Lung microvascular endothelial cell (primary cell): Measurements from ENCODE around the gene TTC16. TPM values are rescaled to one million over a fixed set of nuclear protein-coding genes. Genes with fewer than 3 reads are reported as not detected.
"Not testable (repeated sequence)": the region's sequence is repeated elsewhere in the genome, so short reads cannot be mapped to it uniquely, and the experiment has no call there.

Experiments used
- DNase-seq, 2 donors: peaks; one replicate each; pipeline versions ENCODE4 v3.0.0 to v3.0.0-alpha.2; 2010; ENCODE audit warnings: low read depth in 2 of 2
- total RNA-seq: library from RNA; depleted of rRNA; stranded (reverse); fragments of >200 nt; gene quantifications from 2 replicates; pipeline ENCODE4 v1.2.1, GENCODE V29; 2014

The TTC16 gene
- total RNA-seq, 1 donor from 2014 or later: not detected

DNA sequence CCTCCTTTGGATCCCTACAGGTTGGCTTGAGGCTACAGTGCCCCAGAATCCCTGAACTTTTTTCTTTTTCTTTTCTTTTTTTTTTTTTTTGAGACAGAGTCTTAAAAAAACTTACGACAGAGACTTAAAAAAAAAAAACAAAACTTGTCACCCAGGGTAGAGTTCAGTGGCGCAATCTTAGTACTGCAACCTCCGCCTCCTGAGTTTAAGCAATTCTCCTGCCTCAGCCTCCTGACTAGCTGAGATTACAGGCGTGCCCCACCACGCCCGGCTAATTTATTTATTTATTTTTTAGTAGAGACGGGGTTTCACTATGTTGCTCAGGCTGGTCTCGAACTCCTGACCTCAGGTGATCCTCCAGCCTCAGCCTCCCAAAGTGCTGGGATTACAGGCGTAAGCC lies 65.0 kb downstream of the TTC16 start:
- DNase-seq: not testable (repeated sequence)

Other genes with a start within 250 kb of the TTC16 start
- 8.5 and 10.3 TPM in 2 replicates for gene STXBP1, start 103.8 kb upstream of the TTC16 start, total RNA-seq
- gene CFAP157, start 9.1 kb upstream of the TTC16 start, total RNA-seq: not detected in 2 replicates
- 24.4 and 25.0 TPM in 2 replicates for gene PTRH1, start 416 bp upstream of the TTC16 start, total RNA-seq
- 4.8 TPM in 2 replicates for gene TOR2A, start 19.2 kb downstream of the TTC16 start, total RNA-seq
- 56.2 and 72.6 TPM in 2 replicates for gene SH2D3C, start 62.6 kb downstream of the TTC16 start, total RNA-seq
- gene CDK9, start 70.0 kb downstream of the TTC16 start, total RNA-seq: 57.1 and 70.0 TPM in 2 replicates
- gene FPGS, start 86.8 kb downstream of the TTC16 start, total RNA-seq: 39.7 and 51.0 TPM in 2 replicates
- gene ENG, start 138.6 kb downstream of the TTC16 start, total RNA-seq: 34.0 and 51.6 TPM in 2 replicates
- gene AK1, start 161.6 kb downstream of the TTC16 start, total RNA-seq: 22.0 and 24.8 TPM in 2 replicates
- gene ST6GALNAC6, start 183.5 kb downstream of the TTC16 start, total RNA-seq: 23.5 and 30.0 TPM in 2 replicates
- 25.5 and 26.6 TPM in 2 replicates for gene ST6GALNAC4, start 201.0 kb downstream of the TTC16 start, total RNA-seq
- gene PIP5KL1, start 214.7 kb downstream of the TTC16 start, total RNA-seq: 0.44 and 0.60 TPM in 2 replicates
- gene DPM2, start 221.8 kb downstream of the TTC16 start, total RNA-seq: 8.9 and 12.3 TPM in 2 replicates